HCT116 (cell line): ENCODE results near the gene TPI1. TPM values are rescaled to one million over a fixed set of nuclear protein-coding genes. Genes with fewer than 3 reads are reported as not detected.

Experiments used
- ATAC-seq: fragments of 200-7000 bp; cut with Tn5 transposase; 2 replicates; pipeline ENCODE4 v1.9.1; 2020; ENCODE audit warnings: mild to moderate bottlenecking, moderate library complexity
- BruUV-seq: library from RNA; stranded (reverse); fragments of 400-500 nt; replicated peaks from 2 replicates; lab custom pipeline; 2021; lab: Mats Ljungman, UMichigan
- CTCF ChIA-PET: fragments of 300-600 bp; sonication (Branson Sonifier 250); formaldehyde crosslinking; loops from one replicate; lab custom pipeline; 2021; ENCODE audit warnings: antibody characterized with exemption; lab: Charles Lee
- POLR2A ChIA-PET: fragments of 300-600, 350-600 bp; sonication (Branson Sonifier 250); formaldehyde crosslinking; loops from one replicate; lab custom pipeline; 2021; ENCODE audit warnings: antibody characterized with exemption; lab: Charles Lee
- RAD21 ChIA-PET, 2 experiments: fragments of 300-600 bp; sonication (Branson Sonifier 250); formaldehyde crosslinking; loops; one replicate each; lab custom pipeline; 2023; ENCODE audit warnings: low total read pairs in 2 of 2; ENCODE audit not compliant: uncharacterized antibody in 2 of 2, unreplicated experiment in 2 of 2, low non-redundant PET in 1 of 2; lab: Charles Lee
- DNase-seq: peaks from one replicate; pipeline ENCODE4 v3.0.0-alpha.2; 2010; ENCODE audit warnings: low read depth, low spot score
- H2AFZ ChIP-seq: fragments of 200-600 bp; shearing (Covaris generic), sonication (generic); 2 replicates; pipeline ENCODE4 v1.6.1; 2017; ENCODE audit warnings: low read depth, mixed run types, mixed read lengths, antibody characterized with exemption, low read length; ENCODE audit not compliant: poor library complexity, severe bottlenecking
- H3K27ac ChIP-seq: 2 replicates; pipeline ENCODE4 v1.5.1; 2012; ENCODE audit warnings: low read depth, low read length
- H3K27me3 ChIP-seq: fragments of 200-600 bp; sonication (generic); 2 replicates; pipeline ENCODE4 v1.6.1; 2016; ENCODE audit warnings: mixed run types, low read length, mixed read lengths; ENCODE audit not compliant: insufficient read depth
- H3K36me3 ChIP-seq, 2 experiments: fragments of 200-500 bp in 1 of 2; fragments of 200-600 bp in 1 of 2; sonication (Bioruptor generic) in 1 of 2; sonication (generic) in 1 of 2; 2 replicates each; pipeline versions ENCODE4 v1.5.1 to v1.6.1; 2014 to 2016; ENCODE audit warnings: low read length in 2 of 2, inconsistent platforms in 1 of 2, mixed read lengths in 1 of 2, mixed run types in 1 of 2; ENCODE audit not compliant: insufficient read depth in 2 of 2, control insufficient read depth in 1 of 2
- H3K4me1 ChIP-seq, 2 experiments: fragments of 200-600 bp in 1 of 2; sonication (generic) in 1 of 2; 2 replicates each; pipeline versions ENCODE4 v1.5.1 to v1.6.1; 2012 to 2017; ENCODE audit warnings: low read length in 2 of 2, inconsistent platforms in 1 of 2, mild to moderate bottlenecking in 1 of 2, mixed read lengths in 1 of 2, mixed run types in 1 of 2, moderate library complexity in 1 of 2; ENCODE audit not compliant: insufficient read depth in 2 of 2, control insufficient read depth in 1 of 2
- H3K4me2 ChIP-seq: fragments of 200-600 bp; sonication (generic); 2 replicates; pipeline ENCODE4 v1.6.1; 2017; ENCODE audit warnings: mixed run types, low read length, mixed read lengths
- H3K4me3 ChIP-seq, 2 experiments: fragments of 200-600 bp in 1 of 2; sonication (generic) in 1 of 2; replicated peaks in 1 of 2; 2 replicates each; pipeline ENCODE4 v1.5.1; 2011 to 2016; ENCODE audit warnings: low read length in 2 of 2, control low read depth in 1 of 2, low read depth in 1 of 2, mild to moderate bottlenecking in 1 of 2, mixed read lengths in 1 of 2, mixed run types in 1 of 2
- H3K79me2 ChIP-seq: fragments of 200-600 bp; sonication (generic); 2 replicates; pipeline ENCODE4 v1.6.1; 2017; ENCODE audit warnings: mild to moderate bottlenecking, mixed run types, low read length, moderate library complexity, mixed read lengths; ENCODE audit not compliant: insufficient read depth
- H3K9ac ChIP-seq: fragments of 200-600 bp; sonication (generic); 2 replicates; pipeline ENCODE4 v1.6.1; 2016; ENCODE audit warnings: low read length, mixed read lengths
- H3K9me2 ChIP-seq: fragments of 200-600 bp; sonication (generic), shearing (Covaris generic); 2 replicates; pipeline ENCODE4 v1.6.1; 2017; ENCODE audit warnings: mixed run types, mild to moderate bottlenecking, moderate library complexity; ENCODE audit not compliant: insufficient read depth
- H3K9me3 ChIP-seq, 2 experiments: fragments of 200-500 bp in 1 of 2; fragments of 200-600 bp in 1 of 2; sonication (Bioruptor generic) in 1 of 2; sonication (generic) in 1 of 2; 2 replicates each; pipeline ENCODE4 v1.6.1; 2014 to 2017; ENCODE audit warnings: low read length in 2 of 2, mixed read lengths in 2 of 2, inconsistent platforms in 1 of 2, low read depth in 1 of 2, mild to moderate bottlenecking in 1 of 2, mixed run types in 1 of 2, moderate library complexity in 1 of 2; ENCODE audit not compliant: control insufficient read depth in 1 of 2, insufficient read depth in 1 of 2
- H4K20me1 ChIP-seq: fragments of 200-600 bp; sonication (generic), shearing (Covaris generic); 2 replicates; pipeline ENCODE4 v1.6.1; 2017; ENCODE audit warnings: mixed run types, mild to moderate bottlenecking, moderate library complexity; ENCODE audit not compliant: insufficient read depth
- CTCF ChIP-seq, 3 experiments: fragments of 200-600 bp in 1 of 3; sonication (generic) in 1 of 3; IDR thresholded peaks in 2 of 3; conservative IDR thresholded peaks in 1 of 3; 2 replicates each; pipeline ENCODE4 v1.5.1; 2012 to 2017; ENCODE audit warnings: low read depth in 2 of 3, low read length in 2 of 3, antibody characterized with exemption in 1 of 3, borderline replicate concordance in 1 of 3, control low read depth in 1 of 3, mild to moderate bottlenecking in 1 of 3, mixed read lengths in 1 of 3, mixed run types in 1 of 3, moderate library complexity in 1 of 3; ENCODE audit not compliant: insufficient read depth in 1 of 3
- JUND ChIP-seq: IDR thresholded peaks from 2 replicates; pipeline ENCODE4 v1.6.1; 2012
- POLR2A ChIP-seq: IDR thresholded peaks from 2 replicates; pipeline ENCODE4 v1.7.0; 2011; ENCODE audit warnings: borderline replicate concordance; ENCODE audit not compliant: insufficient read depth, insufficient read length; ENCODE audit errors: extremely low read depth
- POLR2AphosphoS5 ChIP-seq: IDR thresholded peaks from 2 replicates; pipeline ENCODE4 v1.6.1; 2011; ENCODE audit warnings: mild to moderate bottlenecking, low read depth, low read length, moderate library complexity
- SIN3A ChIP-seq: IDR thresholded peaks from 2 replicates; pipeline ENCODE4 v1.6.1; 2012; ENCODE audit warnings: low read depth
- SRF ChIP-seq: IDR thresholded peaks from 2 replicates; pipeline ENCODE4 v1.6.1; 2012; ENCODE audit warnings: low read depth
- TCF7L2 ChIP-seq: IDR thresholded peaks from 2 replicates; pipeline ENCODE4 v1.7.0; 2011; ENCODE audit warnings: borderline replicate concordance, inconsistent platforms; ENCODE audit not compliant: insufficient read depth, insufficient read length; ENCODE audit errors: extremely low read depth
- ZFX ChIP-seq: fragments of 450-650 bp; IDR thresholded peaks from 2 replicates; pipeline ENCODE4 v1.6.1; 2017
- ZNF274 ChIP-seq: fragments of 200-500 bp; sonication (Bioruptor generic); IDR thresholded peaks from 2 replicates; pipeline ENCODE4 v1.6.1; 2014; ENCODE audit warnings: mild to moderate bottlenecking, low read depth, low read length, inconsistent platforms
- intact Hi-C: fragments of 100-400 bp; cut with micrococcal nuclease; formaldehyde crosslinking; loops from 2 replicates; pipeline ENCODE4 v1.10.0; 2022
- total RNA-seq: library from RNA; stranded (reverse); gene quantifications from one replicate; pipeline ENCODE4 v1.2.1, GENCODE V29; 2021; ENCODE audit not compliant: unreplicated experiment
- TF ChIP-seq, protein P1 (sequence below): IDR thresholded peaks from 2 replicates; pipeline ENCODE4 v1.6.1; 2012

Gene TPI1
- total RNA-seq, 1 experiment from 2014 or later: 1,068 TPM

DNA sequence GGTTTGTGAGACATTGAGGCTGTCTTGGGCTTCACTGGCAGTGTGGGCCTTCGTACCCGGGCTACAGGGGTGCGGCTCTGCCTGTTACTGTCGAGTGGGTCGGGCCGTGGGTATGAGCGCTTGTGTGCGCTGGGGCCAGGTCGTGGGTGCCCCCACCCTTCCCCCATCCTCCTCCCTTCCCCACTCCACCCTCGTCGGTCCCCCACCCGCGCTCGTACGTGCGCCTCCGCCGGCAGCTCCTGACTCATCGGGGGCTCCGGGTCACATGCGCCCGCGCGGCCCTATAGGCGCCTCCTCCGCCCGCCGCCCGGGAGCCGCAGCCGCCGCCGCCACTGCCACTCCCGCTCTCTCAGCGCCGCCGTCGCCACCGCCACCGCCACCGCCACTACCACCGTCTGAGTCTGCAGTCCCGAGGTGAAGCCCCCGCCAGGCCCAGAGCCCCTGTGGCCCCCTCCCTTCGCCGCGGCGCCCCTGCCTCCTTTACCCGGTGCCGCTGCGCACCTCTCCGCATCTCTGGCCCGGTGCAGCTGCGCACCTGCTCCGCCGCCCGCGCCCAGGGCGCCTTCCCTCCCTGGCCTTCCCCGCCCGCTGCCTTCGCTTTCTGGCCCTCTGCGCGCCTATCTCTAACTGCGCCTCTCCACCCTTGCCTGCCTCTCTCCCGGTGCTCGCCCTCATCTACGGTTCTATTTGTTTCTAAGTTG is 47.1 kb downstream of the TPI1 start, which contains the start of gene ENO2:
TSS of gene ENO2 (plus strand) at position 335 of the 701 bp plus-strand sequence. CDS start 1,253 bp downstream, outside the sequence.
- H2AFZ ChIP-seq: peak within 1 kb of the TSS; percentile 54
- peaks cover 15 to 27% of the 10 kb centered on the region in 2 experiments for H3K4me1 ChIP-seq
- no TSS peak for BruUV-seq
- TF ChIP-seq TCF7L2 (no peak), ZFX (peak; percentile 55; the same call in 1 of the 2 replicates), ZNF274 (no peak), POLR2AphosphoS5 (peak; percentile 50), POLR2A (no peak), CTCF (IDR thresholded peaks at IDR 0.05 in 2 of 3, conservative IDR thresholded peaks at IDR 0.05 in 1 of 3; ENCODE audit: borderline replicate concordance in 1 of 3, insufficient read depth in 1 of 3, low read depth in 2 of 3, low read length in 2 of 3) (no peak), SRF (no peak), JUND (peak; percentile 35; the same call in 1 of the 2 replicates), SIN3A (peak; percentile 62)
- TF ChIP-seq, protein P1, sequence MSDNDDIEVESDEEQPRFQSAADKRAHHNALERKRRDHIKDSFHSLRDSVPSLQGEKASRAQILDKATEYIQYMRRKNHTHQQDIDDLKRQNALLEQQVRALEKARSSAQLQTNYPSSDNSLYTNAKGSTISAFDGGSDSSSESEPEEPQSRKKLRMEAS: peak; percentile 62
- intact Hi-C loops: no loop called here
- DNase-seq (no peak), ATAC-seq (peak; percentile 91)
- ChIA-PET POLR2A (interaction anchor here (0.6 to 1.3 kb wide), 2 partner anchors 20 to 29 kb away, joined by 3 to 7 read pairs; partner anchors contain the start of genes C12orf57 and RNU7-1), CTCF (interaction anchor here (1.0 to 1.4 kb wide), 3 partner anchors 11 to 45 kb away, joined by 3 to 4 read pairs (median 3); no protein-coding TSS in a partner anchor), RAD21 (no interaction called here)
- no peaks in the 10 kb centered on the region for H4K20me1 ChIP-seq
- peaks cover 13% of the 10 kb centered on the region; the same call in 1 of the 2 replicates for H3K79me2 ChIP-seq
- H3K36me3 ChIP-seq: peaks cover 8 to 11% of the 10 kb centered on the region in 2 experiments
- H3K27me3 ChIP-seq: no peaks in the 10 kb centered on the region
- peak within 1 kb of the TSS; percentile 79 to 81 for H3K4me3 ChIP-seq
- H3K27ac ChIP-seq: peak within 1 kb of the TSS; percentile 53
- no peaks in the 10 kb centered on the region for H3K9me3 ChIP-seq
- H3K4me2 ChIP-seq: peak within 1 kb of the TSS; percentile 92
- H3K9ac ChIP-seq: peak within 1 kb of the TSS; percentile 68
- no peaks in the 10 kb centered on the region for H3K9me2 ChIP-seq
